ENCODE measurements around the gene PPIP5K2.

The PPIP5K2 gene

DNA sequence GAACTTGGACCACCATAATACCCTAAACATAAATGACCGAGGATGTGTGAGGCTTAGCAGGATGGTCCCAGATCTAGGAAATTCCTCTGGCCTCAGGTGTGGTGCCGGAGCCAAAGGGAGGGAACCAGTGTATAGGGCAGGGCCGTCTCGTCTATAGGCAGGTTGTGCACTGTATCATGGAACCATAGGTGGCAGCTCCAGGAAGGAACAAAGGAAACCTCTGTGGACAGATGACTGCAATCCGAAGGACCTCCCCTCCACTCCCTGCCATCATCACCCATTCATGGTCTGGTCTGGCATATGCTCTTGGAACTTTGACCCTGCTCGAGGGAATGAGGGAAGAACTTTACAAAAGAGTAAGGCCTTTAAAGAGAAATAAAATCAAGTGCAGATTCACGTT lies 135.6 kb downstream of the PPIP5K2 start:
- DNase-seq: no peak

DNA sequence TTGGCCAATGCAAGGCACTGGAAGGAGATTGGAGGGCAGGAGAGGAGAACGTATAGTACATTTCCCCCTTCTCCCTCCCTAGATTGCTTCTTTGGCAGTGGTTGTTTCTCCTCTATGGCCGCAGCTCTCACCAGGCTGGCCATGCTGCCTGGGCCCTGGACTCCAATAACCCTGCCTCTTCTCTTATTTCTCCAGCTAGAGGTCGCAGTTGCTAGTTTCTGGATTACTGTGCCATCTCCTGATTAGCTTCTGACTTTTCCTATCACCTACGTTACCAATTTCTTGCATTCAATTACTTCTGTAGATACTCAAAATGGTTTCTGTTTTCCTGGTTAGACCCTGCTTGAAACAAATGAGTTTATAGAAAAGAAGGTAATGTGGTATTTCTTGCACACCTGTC lies 136.1 kb downstream of the PPIP5K2 start:
- no peak for DNase-seq

DNA sequence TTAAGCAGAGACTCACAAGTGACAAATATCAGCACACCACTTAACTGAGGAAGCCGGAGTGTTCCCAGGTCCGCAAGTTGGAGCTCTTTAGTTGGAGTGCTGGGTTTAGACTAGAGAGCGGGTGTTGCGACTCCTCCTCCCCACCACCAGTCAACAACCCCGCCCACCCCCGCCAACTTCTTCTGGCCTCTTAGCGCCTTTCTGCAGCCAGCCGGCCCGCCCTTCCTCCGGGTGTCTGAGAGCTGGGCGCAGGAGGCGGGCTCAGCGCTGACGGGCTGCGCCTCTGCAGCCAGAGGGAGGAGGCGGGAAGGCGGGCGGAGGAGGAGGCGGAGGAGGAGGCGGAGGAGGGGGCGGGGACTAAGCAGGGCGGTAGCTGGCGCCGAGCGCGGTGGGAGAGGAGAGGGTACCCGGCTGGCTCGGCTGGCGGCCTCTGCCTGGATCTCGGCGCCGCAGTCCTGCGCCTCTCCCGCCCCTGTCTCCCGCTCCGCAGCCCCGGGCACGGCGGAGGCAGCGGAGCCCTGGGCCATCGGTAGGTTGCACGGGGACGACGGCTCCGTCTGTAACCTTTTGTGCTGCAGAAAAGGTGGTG lies 138.4 kb downstream of the PPIP5K2 start, which contains the start of gene MACIR:
TSS of gene MACIR (plus strand) at position 396 of the 589 bp plus-strand sequence. CDS start 17,157 bp downstream, outside the sequence.
- DNase-seq: peak; percentile 90

DNA sequence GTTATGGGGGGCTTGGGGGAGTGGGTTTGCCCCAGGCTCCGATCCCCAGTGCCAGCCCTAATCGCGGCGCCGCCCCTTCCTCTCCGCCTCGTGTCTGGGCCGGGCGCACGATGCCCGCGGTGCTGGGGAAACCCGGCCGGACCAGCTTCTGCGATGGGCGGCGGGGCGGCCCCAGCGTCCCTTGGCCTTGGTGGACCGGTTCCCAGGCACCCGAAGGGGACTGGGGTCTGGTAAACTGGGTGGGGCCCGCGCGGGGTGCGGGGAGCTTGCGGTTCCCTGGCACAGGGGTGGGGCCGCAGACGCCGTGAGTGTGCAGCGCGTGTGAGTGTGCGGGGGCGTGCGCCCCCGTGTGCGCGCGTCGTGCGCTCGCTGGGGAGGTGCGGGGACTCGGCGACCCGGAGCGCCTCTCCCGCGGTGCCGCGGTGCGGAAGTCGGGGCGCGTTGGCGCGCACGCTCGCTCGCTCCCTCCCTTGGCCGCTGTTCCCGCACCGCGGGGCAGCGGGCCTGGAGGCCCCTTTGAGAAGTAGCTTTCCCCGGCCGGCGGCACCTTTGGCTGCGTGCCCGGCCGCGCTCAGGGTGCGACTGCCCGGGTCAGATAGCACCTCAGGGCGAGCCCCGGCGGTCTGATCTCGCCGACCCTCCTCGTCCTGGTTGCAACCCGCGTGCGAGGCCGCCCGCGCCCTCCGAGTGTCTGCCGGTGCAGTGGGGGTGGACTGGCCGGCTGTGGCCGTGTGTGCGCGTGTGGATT lies 139.0 kb downstream of the PPIP5K2 start:
- DNase-seq: peak; percentile 59

DNA sequence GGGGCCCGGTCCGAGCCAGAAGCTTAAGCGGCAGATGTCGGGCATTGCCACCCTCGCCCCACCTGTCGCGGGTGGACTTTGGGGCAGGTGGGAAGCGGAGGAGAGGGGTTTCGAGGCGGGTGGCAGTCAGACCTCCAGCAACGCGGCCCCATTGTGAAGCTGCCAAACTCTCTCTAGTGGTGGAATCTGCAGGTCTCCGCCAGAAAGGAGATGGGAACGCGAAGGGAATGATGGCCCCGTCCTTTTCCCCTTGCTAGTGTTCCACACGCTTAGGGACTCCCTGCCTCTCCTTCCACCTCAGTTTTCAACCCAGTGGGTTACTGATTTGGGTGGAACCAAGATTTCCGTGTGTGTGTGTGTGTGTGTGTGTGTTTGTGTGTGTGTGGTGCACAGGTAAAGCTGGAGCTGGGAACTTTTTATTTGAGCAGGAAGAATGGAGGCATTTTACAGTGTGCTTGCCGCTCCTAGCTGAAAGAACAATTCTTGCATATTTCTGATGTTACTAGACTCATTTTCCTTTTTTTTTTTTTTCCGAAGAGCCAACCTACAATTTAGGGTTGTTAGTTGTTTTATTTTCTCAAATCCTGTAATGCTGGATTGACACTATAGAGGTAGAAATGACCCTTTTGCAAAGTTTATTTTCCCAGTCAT lies 139.7 kb downstream of the PPIP5K2 start:
- no peak for DNase-seq

DNA sequence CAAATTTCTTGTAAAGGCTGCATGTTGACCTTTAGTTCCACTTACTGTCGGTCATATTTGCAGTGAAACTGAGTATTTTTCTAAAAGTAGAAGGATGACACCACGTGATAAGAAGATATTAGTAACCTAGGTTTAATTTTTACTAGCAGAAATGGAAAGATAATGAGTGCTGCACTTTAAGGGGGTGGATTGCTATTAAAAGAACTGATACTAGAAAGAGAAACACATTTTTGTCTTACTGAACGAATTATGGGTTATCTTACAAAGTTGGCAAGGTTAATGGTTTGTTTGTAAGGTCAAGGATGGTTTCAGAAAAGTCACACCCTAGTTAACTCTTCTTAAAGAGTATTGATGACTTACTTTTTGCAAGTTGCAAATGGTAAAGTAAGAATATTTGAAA lies 140.8 kb downstream of the PPIP5K2 start:
- DNase-seq: no peak

Data from stimulated activated naive CD4-positive, alpha-beta T cell treated with Interleukin-2 at 50 U/mL for 16 hours (primary cell).